Epidermal melanocyte (primary cell): Measurements from ENCODE around the gene WDR20.
"Not testable (repeated sequence)": the region's sequence is repeated elsewhere in the genome, so short reads cannot be mapped to it uniquely, and the experiment has no call there.

ENCODE experiments used
- DNase-seq: peaks from one replicate; pipeline ENCODE4 v3.0.0; 2011; ENCODE audit warnings: low spot score; ENCODE audit not compliant: insufficient read length

WDR20 gene

DNA sequence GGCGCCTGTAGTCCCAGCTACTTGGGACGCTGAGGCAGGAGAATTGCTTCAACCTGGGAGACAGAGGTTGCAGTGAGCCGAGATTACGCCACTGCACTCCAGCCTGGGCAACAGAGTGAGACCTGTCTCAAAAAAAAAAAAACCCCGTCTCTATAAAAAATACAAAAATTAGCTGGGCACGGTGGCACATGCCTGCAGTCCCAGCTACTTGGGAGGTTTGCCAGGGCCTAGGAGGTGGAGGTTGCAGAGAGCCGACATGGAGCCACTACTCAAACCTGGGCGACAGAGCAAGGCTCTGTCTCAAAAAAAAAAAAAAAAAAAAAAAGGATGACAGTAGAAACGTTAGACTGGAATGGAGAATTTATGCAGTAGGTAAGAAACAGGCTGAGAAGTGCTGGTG is 5.7 kb upstream of the WDR20 start:
- DNase-seq: not testable (repeated sequence)

GRCh38 chr14:102134719-102135118 is 5.0 kb upstream of the WDR20 start:
- DNase-seq: not testable (repeated sequence)

GRCh38 chr14:102135456-102135855 is 4.2 kb upstream of the WDR20 start:
- DNase-seq: not testable (repeated sequence)

- no peak for DNase-seq
These were observed 1.2 kb upstream of the WDR20 start for GRCh38 chr14:102138535-102138934.

GRCh38 chr14:102138961-102139285 is 774 bp upstream of the WDR20 start:
- no peak for DNase-seq

DNA sequence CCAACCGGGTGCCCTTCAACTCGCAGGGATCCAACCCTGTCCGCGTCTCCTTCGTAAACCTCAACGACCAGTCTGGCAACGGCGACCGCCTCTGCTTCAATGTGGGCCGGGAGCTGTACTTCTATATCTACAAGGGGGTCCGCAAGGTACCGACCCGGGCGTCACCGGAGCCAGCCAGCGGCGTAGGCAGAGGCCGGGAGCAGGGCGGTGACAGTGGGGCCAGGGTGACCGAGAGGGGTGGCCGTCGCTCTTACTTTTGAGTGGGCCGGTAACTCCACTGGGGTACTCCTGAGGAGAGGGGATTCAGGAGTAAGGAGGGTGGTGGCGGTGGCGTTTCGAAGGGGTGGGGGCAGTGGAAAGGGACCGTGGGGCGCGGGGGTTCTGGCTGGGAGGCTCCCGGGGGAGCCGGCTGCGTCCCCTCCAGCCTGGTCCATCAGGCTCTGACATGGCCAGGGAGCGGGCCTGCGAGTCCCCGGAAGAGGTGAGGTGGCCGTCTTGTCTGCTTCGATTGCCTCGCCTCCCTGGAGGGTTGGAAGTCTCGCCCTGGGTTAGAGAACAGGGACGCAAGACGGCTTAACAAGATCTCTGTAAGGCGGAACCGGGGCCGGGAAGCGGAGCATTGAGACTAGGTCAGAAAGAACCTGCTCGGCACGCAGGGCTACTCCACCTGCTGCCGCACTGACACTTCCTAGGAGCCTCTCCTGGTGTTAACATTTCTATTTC is 491 bp downstream of the WDR20 start:
- no peak for DNase-seq

DNA sequence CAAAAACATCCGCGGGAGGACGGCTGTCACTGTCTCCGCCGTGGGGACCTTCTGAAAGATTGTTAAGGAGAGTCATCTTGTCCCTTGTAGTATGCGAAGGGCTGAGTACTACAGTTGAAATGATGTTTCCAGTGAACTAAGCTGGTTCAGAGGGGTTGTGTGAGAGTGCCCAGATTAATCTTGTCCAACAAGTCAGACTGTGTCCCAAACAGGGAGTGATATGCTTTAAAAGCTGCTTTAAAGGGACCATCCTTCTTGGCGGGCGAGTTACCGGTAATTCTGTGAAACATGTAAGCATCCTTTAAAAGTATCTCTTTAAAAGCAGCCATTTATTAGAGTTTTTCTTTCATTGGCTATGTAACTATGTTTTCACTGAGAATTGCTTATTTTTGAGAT is 1.1 kb downstream of the WDR20 start:
- peak; percentile 18 for DNase-seq

DNA sequence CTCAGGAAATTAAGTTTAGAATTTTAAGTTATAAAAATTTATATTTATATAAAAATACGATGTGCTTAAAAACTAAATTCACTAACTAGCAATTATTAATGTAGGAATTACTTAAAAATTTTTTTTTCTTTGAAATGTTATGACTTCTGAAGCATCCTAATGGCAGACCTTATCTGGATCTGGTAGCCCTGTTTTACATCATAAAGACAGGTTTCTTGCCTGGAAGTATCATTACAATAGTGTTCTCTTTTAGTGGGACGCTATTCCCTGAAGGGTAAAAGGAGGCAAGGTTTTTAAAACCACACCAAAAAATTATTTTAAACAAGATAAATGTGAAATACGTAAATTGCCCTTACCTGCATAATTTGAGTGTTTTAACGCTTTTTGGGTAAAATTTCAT is 2.1 kb downstream of the WDR20 start:
- DNase-seq: no peak

- no peak for DNase-seq
These were observed 5.2 kb downstream of the WDR20 start for GRCh38 chr14:102144914-102145313.

DNA sequence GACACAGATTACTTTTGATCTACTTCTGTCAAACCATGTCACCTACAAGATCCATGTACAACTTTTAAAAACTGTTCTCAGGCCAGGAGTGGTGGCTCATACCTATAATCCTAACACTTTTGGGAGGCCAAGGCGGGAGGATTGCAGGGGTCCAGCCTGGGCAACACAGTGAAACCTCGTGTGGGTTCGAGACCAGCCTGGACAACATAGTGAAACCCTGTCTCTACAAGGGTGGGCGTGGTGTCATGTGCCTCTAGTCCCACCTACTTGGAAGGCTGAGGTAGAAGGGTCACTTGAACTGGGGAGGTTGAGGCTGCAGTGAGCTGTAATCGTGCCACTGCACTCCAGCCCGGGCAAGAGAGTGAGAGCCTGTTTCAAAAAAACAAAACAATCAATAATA is 5.7 kb downstream of the WDR20 start:
- DNase-seq: no peak

DNA sequence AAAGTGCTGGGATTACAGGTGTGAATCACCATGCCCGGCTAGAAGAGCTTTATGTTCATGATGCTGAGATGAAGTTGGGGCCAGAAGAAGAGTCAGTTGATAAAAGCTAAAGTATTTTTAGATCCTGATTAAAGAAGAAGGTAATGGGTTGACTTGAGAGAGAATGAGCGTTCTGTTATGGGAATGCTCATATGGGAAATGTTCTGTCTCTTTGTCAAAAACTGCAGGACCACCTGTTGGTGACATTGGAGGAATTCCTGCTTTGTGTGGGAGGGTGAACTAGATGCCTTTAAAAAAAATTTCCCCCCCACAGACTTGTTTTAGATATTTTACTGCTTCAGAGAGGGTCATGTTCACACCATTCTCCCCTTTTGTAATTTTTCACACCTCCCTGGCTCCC is 6.7 kb downstream of the WDR20 start:
- no peak for DNase-seq

- no peak for DNase-seq
These were observed 10.4 kb downstream of the WDR20 start for GRCh38 chr14:102150083-102150482.

GRCh38 chr14:102150744-102151143 is 11.0 kb downstream of the WDR20 start:
- DNase-seq: no peak

- not testable (repeated sequence) for DNase-seq
These were observed 11.7 kb downstream of the WDR20 start for GRCh38 chr14:102151411-102151810.

DNA sequence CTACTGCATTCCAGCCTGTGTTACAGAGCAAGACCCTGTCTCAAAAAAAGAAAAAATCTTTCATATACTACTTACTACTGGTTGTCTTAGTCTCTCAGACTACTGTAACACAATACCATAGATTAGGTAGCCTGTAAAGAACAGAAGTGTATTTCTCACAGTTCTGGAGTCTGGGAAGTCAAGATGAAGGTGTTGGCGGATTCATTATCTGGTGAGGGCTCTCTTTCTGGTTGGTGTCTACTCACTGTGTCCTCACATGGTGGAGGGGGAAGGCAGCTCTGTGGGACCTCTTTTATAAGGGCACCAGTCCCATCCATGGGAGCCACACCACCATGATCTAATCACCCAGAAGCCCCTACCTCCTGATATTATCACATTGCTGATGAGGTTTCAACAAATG is 14.4 kb downstream of the WDR20 start:
- DNase-seq: no peak

- no peak for DNase-seq
These were observed 15.3 kb downstream of the WDR20 start for GRCh38 chr14:102154821-102155549.

DNA sequence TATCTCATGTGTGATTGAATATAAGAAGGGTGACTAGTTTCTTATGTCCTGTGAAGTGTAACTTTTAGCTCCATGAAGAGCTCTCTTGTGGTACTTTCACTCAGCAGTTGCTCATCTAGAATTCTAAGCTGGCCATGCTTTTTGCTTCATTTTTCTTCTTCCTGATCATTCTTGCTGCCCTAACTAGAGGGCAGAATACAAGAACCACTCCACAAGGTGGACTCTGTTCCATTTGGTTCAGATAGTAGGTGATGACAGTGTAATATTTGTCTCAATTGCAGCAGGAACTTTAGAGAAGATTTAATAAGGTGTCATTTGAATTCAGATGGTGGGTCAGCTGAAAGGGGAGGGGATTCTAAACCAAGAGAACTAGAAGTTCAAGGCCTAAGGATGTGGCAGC is 17.6 kb downstream of the WDR20 start:
- no peak for DNase-seq

GRCh38 chr14:102158797-102159196 is 19.1 kb downstream of the WDR20 start:
- DNase-seq: no peak

- DNase-seq: no peak
These were observed 20.1 kb downstream of the WDR20 start for GRCh38 chr14:102159841-102160240.

- DNase-seq: no peak
These were observed 22.8 kb downstream of the WDR20 start for GRCh38 chr14:102162487-102162886.

DNA sequence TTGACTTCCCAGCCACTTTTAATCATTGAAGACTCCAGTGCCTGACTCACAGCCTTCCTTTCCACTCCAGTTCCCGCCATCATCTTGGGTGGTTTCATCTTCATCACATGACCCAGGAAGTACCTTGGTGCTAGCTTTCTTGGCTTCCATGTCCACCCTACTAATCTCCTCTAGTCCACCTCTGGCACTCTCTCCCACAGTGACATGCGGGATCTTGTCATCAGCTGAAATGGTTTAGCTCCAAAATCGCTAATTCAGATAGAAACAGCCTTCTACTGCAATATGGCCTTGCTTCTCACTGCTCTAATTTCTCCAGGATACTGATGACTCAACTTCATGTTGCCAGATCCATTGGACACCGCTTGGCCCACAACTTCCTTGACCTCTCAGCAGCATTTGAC is 24.5 kb downstream of the WDR20 start:
- DNase-seq: no peak

DNA sequence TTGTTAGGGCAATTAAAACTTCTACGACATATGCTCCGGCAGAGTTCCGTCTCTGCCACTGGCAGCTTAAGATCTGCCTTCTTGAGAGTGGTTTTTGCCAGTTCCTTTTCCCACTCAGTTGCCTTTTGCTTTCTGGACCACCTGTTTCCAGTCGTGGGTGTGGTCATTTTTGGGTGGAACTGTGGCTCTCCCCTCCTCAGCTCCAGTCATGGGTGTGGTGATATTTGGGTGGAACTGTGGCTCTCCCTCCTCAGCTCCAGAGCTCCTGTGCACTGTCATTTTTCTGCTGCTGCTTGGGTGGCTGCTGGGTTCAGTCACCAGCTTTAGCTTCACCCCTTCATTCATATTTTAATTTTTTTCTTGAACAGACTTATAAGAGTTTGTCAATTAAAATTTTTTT is 25.3 kb downstream of the WDR20 start:
- DNase-seq: no peak

DNA sequence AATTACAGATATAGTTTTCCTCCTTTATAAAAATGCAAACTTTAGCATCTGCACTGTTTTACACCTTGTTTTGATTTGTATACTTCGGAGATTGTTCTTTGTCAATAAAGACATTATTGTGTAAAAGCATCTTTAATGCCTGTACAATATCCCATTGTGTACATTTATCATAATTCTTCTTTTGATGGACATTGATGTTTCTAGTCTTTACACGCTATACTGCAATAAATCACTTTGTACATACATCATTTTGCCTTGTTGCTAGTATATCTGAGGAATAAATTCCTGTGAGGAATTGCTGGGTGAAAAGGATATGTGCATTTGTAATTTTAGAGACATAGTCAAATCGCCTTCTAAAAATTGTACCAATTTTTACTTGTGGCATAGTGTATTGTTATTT is 30.4 kb downstream of the WDR20 start:
- DNase-seq: no peak
